Activated CD4-positive, alpha-beta memory T cell treated with anti-CD3 and anti-CD28 coated beads for 36 hours (primary cell): Measurements from ENCODE around the gene ZBTB2. TPM values are rescaled to one million over a fixed set of nuclear protein-coding genes. Genes with fewer than 3 reads are reported as not detected.
"Not testable (repeated sequence)": the region's sequence is repeated elsewhere in the genome, so short reads cannot be mapped to it uniquely, and the experiment has no call there.

ENCODE experiments used
- CTCF ChIA-PET: fragments of 350-600 bp; sonication (Branson Sonifier 250); formaldehyde crosslinking; loops from one replicate; lab custom pipeline; 2021; ENCODE audit warnings: antibody characterized with exemption, inconsistent platforms; lab: Charles Lee
- POLR2A ChIA-PET: fragments of 350-600 bp; sonication (Branson Sonifier 250); formaldehyde crosslinking; loops from one replicate; lab custom pipeline; 2021; ENCODE audit warnings: antibody characterized with exemption; lab: Charles Lee
- DNase-seq: peaks from one replicate; pipeline ENCODE4 v3.0.0-alpha.2; 2020
- H3K27ac Mint-ChIP-seq: one replicate; pipeline ENCODE4 v1.8.0; 2021; ENCODE audit warnings: mixed read lengths
- H3K27me3 Mint-ChIP-seq: one replicate; pipeline ENCODE4 v1.8.0; 2021; ENCODE audit warnings: mixed read lengths
- H3K36me3 Mint-ChIP-seq: one replicate; pipeline ENCODE4 v1.8.0; 2021; ENCODE audit warnings: mixed read lengths
- H3K4me1 Mint-ChIP-seq: one replicate; pipeline ENCODE4 v1.8.0; 2021; ENCODE audit warnings: low read depth, mixed read lengths
- H3K4me3 Mint-ChIP-seq: one replicate; pipeline ENCODE4 v1.8.0; 2021; ENCODE audit warnings: mild to moderate bottlenecking, mixed read lengths
- H3K9me3 Mint-ChIP-seq: one replicate; pipeline ENCODE4 v1.8.0; 2021; ENCODE audit warnings: mixed read lengths
- intact Hi-C: fragments of 100-400 bp; cut with micrococcal nuclease; formaldehyde crosslinking; loops from one replicate; pipeline ENCODE4 v1.15.1; 2023
- total RNA-seq, 2 experiments: library from RNA; stranded (reverse); gene quantifications; one replicate each; pipeline ENCODE4 v1.2.3, GENCODE V29; 2021

Gene ZBTB2
- total RNA-seq, 2 experiments from 2014 or later = 14.0 to 15.6 TPM

DNA sequence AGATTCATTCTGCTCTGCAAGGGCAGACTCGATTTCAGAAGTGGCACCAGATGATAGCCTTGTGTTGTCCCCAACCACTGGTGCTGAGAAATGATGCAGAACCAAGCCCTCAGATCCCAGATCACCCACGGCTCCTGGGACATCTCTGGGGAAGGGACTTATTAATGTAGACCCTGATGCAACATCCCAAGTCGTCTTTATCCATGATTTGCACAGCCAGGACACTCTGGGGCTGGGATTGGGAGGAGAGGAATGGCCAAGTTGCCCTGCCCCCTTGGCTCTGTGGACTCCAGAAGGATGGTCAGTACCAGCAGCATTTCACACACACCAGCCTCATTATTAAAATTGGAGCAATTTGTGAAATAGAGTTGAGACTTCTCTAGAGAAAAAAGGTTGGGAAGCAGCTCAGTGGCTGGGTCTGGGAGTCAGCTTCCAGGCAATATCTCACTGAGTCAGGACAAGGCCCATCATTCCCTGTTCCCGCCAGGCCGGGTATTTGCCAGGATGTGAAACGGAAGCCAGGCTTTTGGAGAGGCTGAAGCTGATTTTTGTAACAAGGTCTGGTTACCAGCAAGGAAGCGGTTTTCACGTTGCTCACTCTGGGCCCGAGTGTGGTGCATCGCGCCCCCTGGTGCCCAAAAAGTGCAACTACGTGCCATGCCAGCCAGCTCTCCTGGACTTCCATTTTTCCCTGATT lies 67.4 kb downstream of the ZBTB2 start:
- Mint-ChIP-seq H3K4me3 (peak overlapping the region; percentile 24), H3K9me3 (no peaks in the 10 kb centered on the region), H3K27ac (no peak overlapping the region), H3K36me3 (no peaks in the 10 kb centered on the region), H3K27me3 (peaks cover 44% of the 10 kb centered on the region), H3K4me1 (peaks cover 26% of the 10 kb centered on the region)
- intact Hi-C loops = loop anchor here (1.0 to 10.0 kb wide), 3 partner anchors 79 to 431 kb away; no protein-coding TSS in a partner anchor
- ChIA-PET POLR2A (interaction anchor here (2.0 kb wide), 1 partner anchor 309 kb away, joined by 8 read pairs; no protein-coding TSS in a partner anchor), CTCF (interaction anchor here (0.6 to 6.4 kb wide), 67 partner anchors 9 to 508 kb away, joined by 3 to 269 read pairs (median 4); partner anchors contain the start of gene AKAP12)
- DNase-seq = peak; percentile 82

DNA sequence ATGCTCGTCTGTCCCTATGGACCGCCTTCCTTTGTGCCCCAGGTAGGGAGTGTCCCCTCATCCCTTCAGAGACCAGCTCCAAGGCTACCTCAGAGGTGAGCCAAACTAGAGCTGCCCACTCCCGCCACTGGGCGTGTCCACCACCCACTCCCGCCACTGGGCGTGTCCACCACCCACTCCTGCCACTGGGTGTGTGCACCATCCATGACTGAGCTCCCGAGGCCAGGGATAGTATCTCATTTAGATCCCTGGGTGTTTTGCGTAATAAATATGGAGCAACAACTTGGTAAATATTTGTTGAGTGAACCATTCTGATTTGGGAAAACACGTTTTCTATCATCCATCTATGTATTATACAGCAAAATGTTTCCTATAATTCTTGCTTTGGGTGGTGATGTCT lies 68.8 kb downstream of the ZBTB2 start:
- DNase-seq = no peak
- Mint-ChIP-seq H3K27ac (no peak overlapping the region), H3K4me1 (peaks cover 26% of the 10 kb centered on the region), H3K36me3 (no peaks in the 10 kb centered on the region), H3K27me3 (peaks cover 37% of the 10 kb centered on the region), H3K4me3 (no peak overlapping the region), H3K9me3 (no peaks in the 10 kb centered on the region)
- intact Hi-C loops = loop anchor here (10.0 kb wide), 1 partner anchor 78 kb away; no protein-coding TSS in a partner anchor
- ChIA-PET POLR2A (no interaction called here), CTCF (interaction anchor here (2.2 to 6.4 kb wide), 3 partner anchors 12 to 433 kb away, joined by 12 to 269 read pairs (median 98); no protein-coding TSS in a partner anchor)

DNA sequence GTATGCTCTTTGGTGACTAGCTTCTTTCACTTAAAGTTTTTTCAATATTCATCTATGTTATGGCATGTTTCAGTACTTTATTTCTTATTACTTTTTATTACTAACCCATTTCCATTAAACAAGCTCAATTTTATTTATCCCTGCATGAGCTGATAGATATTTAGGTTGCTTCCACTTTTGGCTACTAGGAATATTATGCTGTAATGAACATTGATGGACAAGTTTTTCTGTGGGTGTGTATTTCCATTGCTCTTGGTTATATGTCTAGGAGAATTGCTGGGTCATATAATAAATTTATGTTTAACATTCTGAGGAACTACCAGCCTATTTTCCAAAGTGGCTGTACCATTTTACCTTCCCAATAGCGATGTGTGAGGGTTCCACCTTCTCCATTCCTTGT lies 69.9 kb downstream of the ZBTB2 start:
- DNase-seq = no peak
- intact Hi-C loops = loop anchor here (10.0 kb wide), 1 partner anchor 77 kb away; no protein-coding TSS in a partner anchor
- ChIA-PET CTCF (interaction anchor here (0.7 to 6.4 kb wide), 4 partner anchors 13 to 504 kb away, joined by 3 to 269 read pairs (median 8); no protein-coding TSS in a partner anchor), POLR2A (no interaction called here)
- Mint-ChIP-seq H3K27ac (no peak overlapping the region), H3K4me1 (peaks cover 26% of the 10 kb centered on the region), H3K4me3 (no peak overlapping the region), H3K9me3 (no peaks in the 10 kb centered on the region), H3K36me3 (no peaks in the 10 kb centered on the region), H3K27me3 (peaks cover 27% of the 10 kb centered on the region)

DNA sequence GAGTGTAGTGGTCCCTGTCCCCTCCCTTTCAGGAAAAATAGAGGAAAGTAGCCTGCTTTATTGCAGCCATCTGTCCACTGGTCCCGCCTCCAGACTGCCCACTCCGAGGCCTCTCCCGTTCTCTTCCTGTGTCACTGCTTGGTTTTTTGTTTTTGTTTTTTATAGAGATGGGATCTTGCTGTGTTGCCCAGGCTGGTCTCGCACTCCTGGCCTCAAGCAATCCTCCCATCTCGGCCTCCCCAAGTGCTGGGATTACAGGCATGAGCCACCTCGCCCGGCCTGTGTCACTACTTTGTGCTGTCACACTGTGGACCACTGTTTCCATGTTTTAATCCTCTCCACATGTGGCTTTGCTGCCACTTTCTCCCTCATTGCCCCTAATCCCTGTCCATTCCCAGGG lies 71.2 kb downstream of the ZBTB2 start:
- peaks cover 16% of the 10 kb centered on the region for H3K4me1 Mint-ChIP-seq
- POLR2A ChIA-PET = no interaction called here

DNA sequence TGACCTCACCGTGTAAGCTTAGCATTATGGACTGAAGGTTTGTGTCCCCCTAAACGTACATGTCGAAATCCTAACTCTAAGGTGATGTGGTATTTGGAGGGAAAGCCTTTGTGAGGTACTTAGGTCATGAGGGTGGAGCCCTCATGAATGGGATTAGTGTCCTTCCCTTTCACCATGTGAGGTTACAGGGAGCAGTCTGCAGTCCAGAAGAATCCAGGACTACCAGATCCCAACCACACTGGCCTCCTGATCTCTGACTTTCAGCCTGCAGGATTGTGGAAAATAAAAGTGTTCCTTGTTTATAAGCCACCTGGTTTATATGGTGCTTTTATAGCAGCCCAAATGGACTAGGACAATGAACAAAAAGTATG lies 73.4 kb downstream of the ZBTB2 start:
- Mint-ChIP-seq H3K36me3 (no peaks in the 10 kb centered on the region), H3K4me1 (no peaks in the 10 kb centered on the region), H3K27ac (no peak overlapping the region), H3K9me3 (peaks cover 8% of the 10 kb centered on the region), H3K4me3 (no peak overlapping the region), H3K27me3 (peaks cover 4% of the 10 kb centered on the region)
- intact Hi-C loops = no loop called here
- CTCF ChIA-PET = interaction anchor here (1.5 kb wide), 1 partner anchor 304 kb away, joined by 7 read pairs; no protein-coding TSS in a partner anchor
- DNase-seq = no peak
- POLR2A ChIA-PET = no interaction called here

More for the DNA sequence above, 71.2 kb downstream of the ZBTB2 start:
- H3K27ac Mint-ChIP-seq = no peak overlapping the region
- CTCF ChIA-PET = no interaction called here
- peaks cover 17% of the 10 kb centered on the region for H3K27me3 Mint-ChIP-seq
- H3K4me3 Mint-ChIP-seq = no peak overlapping the region
- no peaks in the 10 kb centered on the region for H3K36me3 Mint-ChIP-seq
- DNase-seq = no peak
- intact Hi-C loops = loop anchor here (10.0 kb wide), 1 partner anchor 75 kb away; no protein-coding TSS in a partner anchor
- peaks cover 8% of the 10 kb centered on the region for H3K9me3 Mint-ChIP-seq

DNA sequence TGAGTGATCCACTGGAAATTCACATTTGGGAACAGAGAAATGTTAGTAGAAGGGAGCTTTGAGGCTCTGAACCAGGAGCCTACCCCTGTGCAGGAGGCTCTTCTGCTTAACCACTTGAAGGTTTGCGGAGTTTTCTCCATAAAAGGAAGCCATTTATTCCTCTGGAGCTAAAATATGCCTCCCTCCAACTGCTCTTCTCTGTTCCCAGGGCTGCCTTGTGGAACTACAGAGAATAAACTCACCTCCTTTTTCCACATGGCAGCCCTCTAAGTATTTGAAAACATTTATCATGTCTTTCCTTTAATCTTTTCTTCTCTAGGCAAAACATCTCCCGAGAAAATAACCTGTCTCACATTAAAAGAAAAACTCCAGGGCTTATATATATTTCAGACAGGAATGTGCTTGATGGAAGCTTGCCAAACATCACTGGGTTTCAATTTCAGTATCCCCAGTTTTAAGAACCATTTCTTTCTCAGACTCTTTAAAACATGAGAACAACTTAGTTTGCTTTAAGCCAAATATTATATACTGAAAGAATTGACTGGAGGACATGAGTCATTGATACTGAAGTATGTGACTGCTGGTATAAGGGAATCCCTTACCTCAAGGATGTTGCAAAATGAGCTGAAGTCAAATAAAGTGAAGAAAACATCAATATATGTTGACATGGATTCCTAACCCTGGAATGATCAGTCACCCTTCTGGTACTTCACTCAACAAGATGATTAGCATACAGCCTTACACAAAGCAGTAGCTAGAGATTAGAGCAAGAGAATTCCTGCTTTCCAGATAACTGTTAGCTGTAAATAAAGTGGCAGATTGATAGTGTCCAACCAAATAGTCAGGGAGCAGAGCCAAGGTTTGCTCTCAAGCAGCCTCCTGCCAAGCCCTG lies 74.0 kb downstream of the ZBTB2 start:
- peaks cover 4% of the 10 kb centered on the region for H3K27me3 Mint-ChIP-seq
- H3K4me3 Mint-ChIP-seq = no peak overlapping the region
- intact Hi-C loops = no loop called here
- no peaks in the 10 kb centered on the region for H3K36me3 Mint-ChIP-seq
- no peak overlapping the region for H3K27ac Mint-ChIP-seq
- CTCF ChIA-PET = interaction anchor here (1.5 kb wide), 1 partner anchor 303 kb away, joined by 7 read pairs; no protein-coding TSS in a partner anchor
- H3K9me3 Mint-ChIP-seq = peaks cover 8% of the 10 kb centered on the region
- H3K4me1 Mint-ChIP-seq = no peaks in the 10 kb centered on the region
- POLR2A ChIA-PET = no interaction called here
- no peak for DNase-seq

DNA sequence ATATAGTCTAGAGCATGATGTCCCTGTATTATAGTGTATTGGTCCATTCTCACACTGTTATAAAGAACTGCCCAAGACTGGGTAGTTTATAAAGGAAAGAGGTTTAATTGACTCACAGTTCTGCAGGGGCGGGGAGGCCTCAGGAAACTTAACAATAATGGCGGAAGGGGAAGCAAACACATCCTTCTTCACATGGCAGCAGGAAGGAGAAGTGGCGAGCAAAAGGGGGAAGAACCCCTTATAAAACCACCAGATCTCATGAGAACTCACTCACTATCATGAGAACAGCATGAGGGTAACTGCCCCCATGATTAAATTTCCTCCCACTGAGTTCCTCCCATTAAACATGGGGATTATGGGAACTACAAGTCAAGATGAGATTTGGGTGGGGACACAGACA lies 75.7 kb downstream of the ZBTB2 start:
- CTCF ChIA-PET, POLR2A ChIA-PET, H3K27ac Mint-ChIP-seq, H3K4me1 Mint-ChIP-seq, H3K4me3 Mint-ChIP-seq, DNase-seq, intact Hi-C loops, H3K27me3 Mint-ChIP-seq, H3K9me3 Mint-ChIP-seq, H3K36me3 Mint-ChIP-seq: not testable (repeated sequence)

Other genes with a start within 250 kb of the ZBTB2 start
- 1 to 10 TPM; 3.6 to 3.8 TPM for gene AKAP12, start 151.6 kb downstream of the ZBTB2 start, total RNA-seq
- 10 to 100 TPM; 22.6 to 23.0 TPM for gene RMND1, start 60.6 kb upstream of the ZBTB2 start, total RNA-seq
- gene CCDC170, start 102.5 kb upstream of the ZBTB2 start, total RNA-seq = not detected